HG02973 (cell line): ENCODE results near the gene REPS1.
"Not testable (repeated sequence)": the region's sequence is repeated elsewhere in the genome, so short reads cannot be mapped to it uniquely, and the experiment has no call there.

ENCODE experiments used
- ATAC-seq: cut with Tn5 transposase; IDR thresholded peaks from one replicate; pipeline ENCODE4 v1.9.1; 2021; ENCODE audit warnings: moderate library complexity; ENCODE audit not compliant: unreplicated experiment

Gene REPS1

GRCh38 chr6:138971601-138972000, 16.5 kb downstream of the REPS1 start:
- no peak for ATAC-seq

DNA sequence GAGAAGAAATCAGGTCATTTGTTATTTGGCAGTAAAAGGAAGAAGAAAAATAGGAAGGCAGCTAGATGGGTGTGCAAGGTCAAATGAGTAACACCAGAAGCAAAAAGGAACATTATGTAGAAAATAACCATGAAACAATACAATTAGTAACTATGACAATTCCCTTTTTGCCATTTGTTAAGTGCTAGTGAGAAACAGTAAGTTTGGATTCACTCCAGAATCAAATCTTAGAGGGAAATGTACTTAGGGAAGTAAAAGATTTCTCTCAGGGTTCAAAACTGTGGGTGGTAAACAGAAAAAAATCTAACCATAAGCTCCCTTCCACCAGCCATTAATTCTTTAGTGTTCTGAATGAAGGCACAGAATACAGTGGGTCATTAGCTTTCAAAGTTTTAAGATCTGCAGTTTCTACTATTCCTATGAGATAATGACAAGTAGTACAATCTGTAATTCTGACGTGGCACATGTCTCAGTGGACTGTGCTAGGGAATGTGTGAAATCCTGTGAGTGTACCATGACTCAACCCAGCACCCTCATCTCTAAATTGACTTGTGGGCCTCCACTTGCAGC, 17.1 kb downstream of the REPS1 start:
- ATAC-seq = no peak

DNA sequence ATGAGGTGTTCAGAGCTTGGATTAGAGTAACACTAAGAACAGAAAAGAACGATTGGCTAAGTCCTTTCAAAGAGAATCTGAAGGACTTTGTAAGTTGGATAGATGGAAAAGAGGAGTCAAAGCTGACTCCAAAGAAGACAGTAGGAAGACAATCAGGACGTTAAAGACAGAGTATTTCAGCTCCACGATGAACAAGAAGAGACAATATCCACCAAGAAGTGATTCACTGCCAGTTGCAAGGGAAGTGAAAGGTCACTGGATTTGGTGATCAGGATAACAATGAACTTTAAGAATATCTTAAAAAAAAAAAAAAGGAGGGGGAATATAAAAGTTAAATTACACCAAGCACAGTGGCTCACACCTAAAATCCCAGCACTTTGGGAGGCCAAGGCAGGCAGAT, 17.9 kb downstream of the REPS1 start:
- no peak for ATAC-seq

DNA sequence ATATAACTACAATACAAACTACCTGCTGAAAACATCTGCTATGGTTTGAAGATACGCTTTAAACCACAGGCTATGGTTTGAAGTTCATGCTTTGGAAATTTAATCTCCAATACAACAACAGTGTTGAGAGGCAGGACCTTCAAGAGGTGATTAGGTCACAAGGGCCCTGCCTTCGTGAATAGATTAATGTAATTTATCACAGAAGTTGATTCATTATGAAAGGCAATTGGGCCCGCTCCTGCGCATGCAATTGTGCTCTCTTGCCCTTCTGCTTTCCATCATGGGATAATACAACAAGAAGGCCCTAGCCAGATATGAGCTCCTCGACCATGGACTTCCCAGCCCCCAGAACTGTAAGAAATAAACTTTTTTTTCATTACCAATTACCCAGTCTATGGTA, 21.2 kb downstream of the REPS1 start:
- no peak for ATAC-seq

DNA sequence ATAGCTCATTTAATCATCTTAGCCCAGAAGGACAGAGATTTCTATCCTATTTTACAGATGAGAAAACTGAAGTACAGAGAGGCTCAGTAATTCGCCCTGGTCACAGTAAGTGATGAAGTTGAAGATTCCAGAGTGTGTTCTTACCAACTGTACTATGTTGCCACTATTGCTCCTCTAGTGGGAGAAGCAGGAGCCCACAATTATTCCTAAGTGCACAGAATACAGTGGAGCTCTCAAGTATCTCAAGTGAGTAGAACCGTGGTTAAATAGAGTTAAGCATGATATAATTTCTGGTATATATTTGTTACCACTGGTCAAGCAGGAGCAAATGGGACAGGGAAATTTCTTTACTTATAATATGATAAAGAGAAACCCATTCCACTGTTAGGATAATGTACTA, 22.1 kb downstream of the REPS1 start:
- ATAC-seq = no peak

DNA sequence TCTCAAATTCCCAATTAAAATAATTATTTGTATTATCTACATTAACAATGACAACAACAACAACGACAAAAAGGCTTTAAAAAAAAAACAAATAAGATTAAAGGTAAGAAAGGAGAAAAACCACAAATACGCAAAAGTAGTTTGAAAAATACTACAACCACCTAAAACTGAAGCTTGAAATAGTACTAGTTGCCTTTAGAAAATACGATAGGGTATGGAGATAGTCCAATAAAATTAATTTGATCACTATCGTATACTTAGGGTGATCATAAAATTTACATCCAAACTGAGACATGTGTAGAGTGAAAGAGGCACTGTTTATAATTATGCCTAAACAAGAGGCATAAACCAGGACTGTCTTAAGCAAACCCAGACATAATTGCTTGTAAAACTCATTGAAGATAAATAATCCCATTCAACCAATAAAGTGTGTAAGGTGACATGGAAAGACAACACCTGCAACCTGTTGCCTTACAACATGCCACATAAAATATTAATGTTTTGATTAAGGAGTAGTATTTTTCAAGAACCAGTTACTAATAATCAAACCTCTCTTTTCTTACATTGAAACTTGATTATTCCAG, 22.7 kb downstream of the REPS1 start:
- ATAC-seq = no peak

GRCh38 chr6:138964012-138964411, 24.0 kb downstream of the REPS1 start:
- no peak for ATAC-seq

DNA sequence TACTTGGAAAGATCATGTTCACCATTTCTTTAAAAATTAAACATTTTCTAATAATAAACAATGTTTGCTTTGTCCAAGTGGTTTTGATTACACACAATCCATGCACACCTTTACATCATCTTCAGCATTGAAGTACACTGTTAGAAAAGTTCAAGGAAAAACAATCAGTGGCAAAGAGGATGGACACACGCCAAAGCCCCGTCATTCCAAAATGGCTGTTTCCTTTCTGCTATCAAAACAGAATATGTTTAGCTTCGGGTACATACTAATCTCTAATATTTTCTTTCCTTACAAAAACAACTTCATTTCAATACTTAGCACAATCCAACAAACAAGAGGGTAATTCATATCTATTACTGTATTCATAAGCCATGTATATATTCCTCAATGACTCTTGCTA, 24.5 kb downstream of the REPS1 start:
- no peak for ATAC-seq

DNA sequence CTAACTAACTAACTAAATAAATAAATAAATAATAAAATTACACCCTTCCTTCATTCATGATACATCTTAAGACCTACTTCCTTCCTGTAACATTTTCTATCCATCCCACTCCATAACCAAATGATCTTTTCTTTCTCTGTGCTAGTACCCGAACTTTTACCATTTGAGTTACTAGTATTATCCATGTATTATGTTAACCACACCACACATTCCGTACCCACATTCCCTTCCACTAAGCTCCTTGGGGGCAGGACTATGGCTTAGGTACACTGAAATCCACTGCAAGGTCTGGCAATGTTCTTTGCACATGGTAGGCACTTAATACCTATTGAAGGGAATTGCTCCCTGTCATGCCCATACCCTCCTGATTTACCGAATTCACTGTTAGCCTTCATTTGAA, 24.9 kb downstream of the REPS1 start:
- no peak for ATAC-seq

- ATAC-seq = no peak
These were observed 28.5 kb downstream of the REPS1 start for GRCh38 chr6:138959521-138959920.

DNA sequence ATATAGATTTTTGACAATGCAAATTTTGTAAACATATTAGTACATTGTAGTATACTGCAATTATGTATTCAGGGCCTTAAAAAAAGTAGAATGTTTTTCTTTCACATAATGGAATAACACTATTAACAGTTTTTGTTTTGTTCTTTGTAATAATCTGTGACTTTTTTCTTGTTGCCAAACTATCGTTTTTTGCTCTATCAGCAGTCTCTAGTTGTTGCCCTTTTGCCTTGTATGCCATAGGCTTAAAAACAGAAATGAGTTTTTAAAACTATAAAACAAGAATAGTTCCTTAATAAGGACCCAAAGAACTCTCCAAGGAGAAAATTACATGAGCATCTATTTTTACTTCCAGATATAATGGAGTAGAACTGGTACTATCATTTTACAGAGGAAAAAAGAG, 29.5 kb downstream of the REPS1 start:
- ATAC-seq = no peak

DNA sequence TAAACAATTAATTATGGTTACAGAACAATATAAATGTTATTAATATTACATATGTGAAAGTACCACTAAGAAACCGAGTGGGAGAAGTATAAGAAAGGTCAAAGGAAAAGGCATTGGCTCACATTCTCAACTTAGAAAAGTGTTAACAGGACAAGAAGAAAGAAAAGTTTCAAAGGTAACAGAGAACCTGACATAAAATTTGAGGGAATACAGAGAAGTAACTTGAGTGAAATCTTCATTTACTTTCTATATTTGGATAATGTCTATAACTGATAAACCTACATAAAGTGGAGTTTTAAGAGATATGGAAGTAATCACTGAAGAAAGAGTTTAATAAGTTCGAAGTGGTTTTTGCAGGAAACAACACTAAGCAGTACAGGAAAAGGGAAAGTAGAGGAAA, 30.1 kb downstream of the REPS1 start:
- no peak for ATAC-seq

GRCh38 chr6:138957484-138957883, 30.6 kb downstream of the REPS1 start:
- no peak for ATAC-seq

GRCh38 chr6:138956244-138956924, 31.7 kb downstream of the REPS1 start:
- no peak for ATAC-seq

DNA sequence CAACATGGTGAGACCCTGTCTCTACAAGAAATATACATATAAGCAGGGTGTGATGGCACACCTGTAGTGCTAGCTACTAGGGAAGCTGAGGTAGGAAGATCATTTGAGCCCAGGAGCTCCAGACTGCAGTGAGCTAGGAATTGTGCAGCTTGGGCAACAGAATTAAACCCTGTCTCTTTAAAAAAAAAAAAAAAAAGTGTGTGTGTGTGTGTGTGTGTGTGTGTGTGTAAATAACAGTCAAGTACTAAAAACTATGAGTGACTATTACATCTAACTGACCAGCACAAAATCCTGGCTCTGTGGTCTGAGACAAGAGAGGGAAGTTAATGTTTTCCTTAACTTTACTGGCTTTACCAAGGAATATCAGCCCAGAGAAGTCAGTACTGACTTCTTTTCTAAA, 32.8 kb downstream of the REPS1 start:
- ATAC-seq = no peak

DNA sequence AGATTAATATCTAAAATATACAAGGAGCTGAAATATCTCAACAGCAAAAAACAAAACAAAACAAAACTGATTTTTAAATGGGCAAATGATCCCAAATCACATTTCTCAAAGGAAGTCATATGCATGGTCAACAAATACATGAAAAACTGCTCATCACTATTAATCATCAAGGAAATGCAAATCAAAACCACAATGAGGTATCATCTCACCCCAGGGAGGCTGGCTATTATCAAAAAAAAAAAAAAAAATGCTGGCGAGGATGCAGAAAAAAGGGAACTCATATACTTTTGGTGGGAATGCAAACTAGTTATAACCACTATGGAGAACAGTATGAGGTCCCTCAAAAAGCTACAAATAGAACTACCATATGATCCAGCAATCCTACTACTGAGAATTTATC, 34.6 kb downstream of the REPS1 start:
- no peak for ATAC-seq

DNA sequence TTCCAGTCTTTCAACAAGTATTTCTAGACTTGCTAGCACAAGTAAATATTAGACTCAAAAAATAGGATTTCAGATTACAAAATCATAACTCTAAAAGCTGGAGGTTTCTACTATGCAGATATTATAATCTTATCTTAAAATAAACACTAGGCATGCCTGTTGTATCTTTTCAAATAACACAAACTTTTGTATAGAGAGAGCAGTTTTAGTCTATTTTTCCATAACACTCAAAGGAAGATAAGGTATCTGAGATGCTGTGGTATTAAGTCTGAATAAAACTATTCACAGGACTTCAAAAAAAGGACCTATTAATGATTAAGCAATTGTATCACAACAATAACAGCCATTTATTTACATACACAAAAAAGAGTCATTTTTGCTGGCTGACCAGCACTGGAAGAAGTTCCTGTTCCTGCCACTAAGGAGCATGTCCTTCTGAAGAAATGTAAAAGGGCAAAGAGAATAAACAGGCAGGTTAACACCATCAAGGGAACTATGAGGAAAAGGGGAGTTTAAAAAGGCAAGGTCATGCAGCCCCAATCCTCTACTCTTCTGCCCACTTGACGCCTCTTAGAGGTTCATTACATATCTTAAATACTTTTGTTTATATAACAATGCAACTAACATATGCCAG, 39.4 kb downstream of the REPS1 start:
- ATAC-seq = no peak

DNA sequence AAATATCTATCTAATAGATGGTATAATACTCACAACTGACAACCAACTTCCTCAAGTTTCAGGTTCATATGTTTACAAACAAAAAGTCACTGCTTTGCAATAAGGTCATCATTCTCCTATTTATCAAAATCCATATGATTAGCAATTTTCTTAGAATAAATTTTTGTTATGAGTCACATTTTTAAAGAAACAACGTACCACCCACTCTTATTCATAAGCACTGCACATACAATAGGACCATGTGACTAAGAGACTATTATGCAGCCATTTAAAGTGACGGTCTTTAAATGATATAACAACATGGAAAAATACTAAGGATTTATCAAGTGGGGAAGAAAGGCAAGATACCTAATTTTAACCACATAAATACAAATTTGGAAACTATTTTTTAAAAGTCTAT, 40.0 kb downstream of the REPS1 start:
- ATAC-seq = no peak

- ATAC-seq = no peak
These were observed 42.7 kb downstream of the REPS1 start for GRCh38 chr6:138945354-138945753.

GRCh38 chr6:138944412-138944811, 43.6 kb downstream of the REPS1 start:
- peak; percentile 78 for ATAC-seq

- no peak for ATAC-seq
These were observed 44.9 kb downstream of the REPS1 start for GRCh38 chr6:138943089-138943625.

DNA sequence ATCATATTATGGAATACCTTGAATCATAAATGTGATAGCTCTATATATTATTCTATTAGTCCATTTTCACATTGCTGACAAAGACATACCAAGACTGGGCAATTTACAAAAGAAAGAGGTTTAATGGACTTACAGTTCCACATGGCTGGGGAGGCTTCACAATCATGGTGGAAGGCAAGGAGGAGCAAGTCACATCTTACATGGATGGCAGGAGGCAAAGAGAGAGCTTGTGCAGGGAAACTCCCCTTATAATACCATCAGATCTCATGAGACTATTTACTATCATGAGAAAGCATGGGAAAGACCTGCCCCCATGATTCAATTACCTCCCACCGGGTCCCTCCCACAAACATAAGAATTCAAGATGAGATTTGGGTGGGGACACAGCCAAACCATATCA, 51.2 kb downstream of the REPS1 start:
- ATAC-seq = not testable (repeated sequence)
